Stimulated activated CD4-positive, alpha-beta T cell treated with anti-CD3 and anti-CD28 coated beads, Interleukin-2, amount 100 ng/mL, for 48 hours (primary cell): ENCODE measurements around the gene CEP85L.

ENCODE experiments used
- DNase-seq, 2 donors: peaks; one replicate each; pipeline ENCODE4 v3.0.0-alpha.2; 2020

CEP85L gene

GRCh38 chr6:118651282-118652050 lies at the start of gene CEP85L:
CEP85L (minus strand) TSS chr6:118651591; CDS start chr6:118651269, 322 bp downstream.
- DNase-seq = peak; percentile 82 to 87

GRCh38 chr6:118700531-118700930 lies 49.1 kb upstream of the CEP85L start:
- DNase-seq = no peak

DNA sequence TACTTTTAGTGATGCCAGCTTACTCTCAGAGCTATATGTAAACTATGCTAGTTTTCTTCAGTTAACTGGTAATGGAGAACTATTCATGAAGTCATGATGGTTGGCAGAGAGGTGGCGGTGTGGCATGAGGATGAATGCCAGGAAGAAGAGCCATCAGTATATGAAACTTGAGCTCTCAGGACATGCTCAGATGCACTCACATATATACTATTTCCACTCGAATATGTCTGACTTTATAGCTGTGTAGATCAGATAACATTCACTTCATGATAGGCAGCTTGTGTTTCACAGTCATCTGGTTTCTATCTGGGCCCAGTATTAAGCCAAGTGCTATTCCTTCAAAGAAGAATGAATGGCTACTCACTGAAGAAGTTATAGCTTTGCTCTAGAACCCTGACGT lies 46.2 kb upstream of the CEP85L start:
- DNase-seq = no peak

DNA sequence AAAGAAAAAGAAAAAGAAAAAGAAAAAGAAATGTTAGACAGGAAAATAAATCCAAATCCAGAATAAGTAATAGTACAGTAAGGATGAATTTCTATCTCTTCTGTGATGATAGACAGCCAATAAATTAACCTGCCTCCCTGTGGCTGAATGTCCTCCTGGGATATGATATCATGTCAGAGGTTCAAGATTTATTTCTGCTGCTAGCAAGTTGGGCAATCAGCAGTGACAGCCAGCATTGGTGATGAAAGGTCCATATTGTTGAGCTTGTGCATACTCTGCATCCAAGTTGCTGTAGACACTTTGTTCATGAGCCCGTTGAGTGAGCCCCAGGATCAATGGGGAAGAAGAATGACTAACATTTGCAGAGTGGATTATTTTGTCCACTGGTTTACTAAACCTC lies 44.9 kb upstream of the CEP85L start:
- no peak for DNase-seq

- no peak for DNase-seq
Observed at GRCh38 chr6:118693562-118693961, 42.2 kb upstream of the CEP85L start.

DNA sequence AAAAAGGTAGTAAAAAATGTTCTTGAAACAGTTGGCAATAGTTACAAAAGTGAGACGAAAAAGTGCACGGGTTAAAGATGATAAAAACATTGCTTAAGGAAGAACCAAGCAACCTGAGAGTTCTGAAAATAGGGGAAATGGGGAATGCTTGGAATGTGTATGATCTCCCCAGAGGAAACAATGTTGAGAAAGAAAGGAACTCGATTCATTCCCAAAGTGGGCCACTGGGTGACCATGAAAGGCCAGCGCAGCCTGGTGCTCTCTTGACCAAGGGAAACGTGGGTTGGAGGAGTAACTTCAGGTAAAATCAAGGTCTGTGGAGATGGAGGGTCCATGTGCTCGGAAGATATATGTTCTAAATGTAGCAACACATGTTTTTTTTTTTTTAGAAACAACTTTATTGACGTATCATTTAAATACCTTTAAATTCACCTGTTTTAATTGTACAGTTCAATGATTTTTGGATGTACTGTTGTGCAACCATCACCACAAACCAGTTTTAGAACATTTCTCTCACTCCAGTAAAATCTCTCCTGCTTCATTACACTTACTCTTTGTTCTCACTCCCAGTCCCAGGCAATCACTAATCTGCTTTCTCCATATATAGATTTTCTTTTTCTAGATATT lies 34.5 kb upstream of the CEP85L start:
- DNase-seq = no peak

- DNase-seq = no peak
Observed at GRCh38 chr6:118683881-118684872, 32.8 kb upstream of the CEP85L start.

DNA sequence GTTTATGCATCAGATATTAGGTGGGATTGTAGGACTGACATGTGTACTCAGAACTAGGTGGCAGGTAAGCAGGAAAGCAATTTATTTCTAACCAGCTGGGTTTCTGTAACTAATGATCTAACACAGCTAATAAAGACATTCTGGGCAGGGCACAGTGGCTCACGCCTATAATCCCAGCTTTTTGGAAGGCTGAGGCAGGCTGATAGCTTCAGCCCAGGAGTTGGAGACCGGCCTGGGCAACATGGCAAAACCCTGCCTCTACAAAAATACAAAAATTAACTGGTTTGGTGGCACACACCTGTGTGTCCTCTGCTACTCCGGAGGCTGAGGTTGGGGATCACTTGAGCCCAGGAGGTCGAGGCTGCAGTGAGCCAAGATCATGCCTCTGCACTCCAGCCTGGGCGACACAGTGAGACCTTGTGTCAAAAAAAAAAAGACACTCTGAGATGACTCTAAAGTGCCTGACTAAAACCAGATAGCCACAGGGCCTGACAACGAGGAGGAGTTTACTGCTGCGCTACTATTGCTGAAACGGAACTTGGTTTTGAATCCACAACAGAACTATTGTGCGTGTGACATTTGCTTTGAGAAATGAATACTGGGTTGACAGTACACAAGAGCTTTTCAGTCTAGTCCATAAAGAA lies 29.2 kb upstream of the CEP85L start:
- no peak for DNase-seq

DNA sequence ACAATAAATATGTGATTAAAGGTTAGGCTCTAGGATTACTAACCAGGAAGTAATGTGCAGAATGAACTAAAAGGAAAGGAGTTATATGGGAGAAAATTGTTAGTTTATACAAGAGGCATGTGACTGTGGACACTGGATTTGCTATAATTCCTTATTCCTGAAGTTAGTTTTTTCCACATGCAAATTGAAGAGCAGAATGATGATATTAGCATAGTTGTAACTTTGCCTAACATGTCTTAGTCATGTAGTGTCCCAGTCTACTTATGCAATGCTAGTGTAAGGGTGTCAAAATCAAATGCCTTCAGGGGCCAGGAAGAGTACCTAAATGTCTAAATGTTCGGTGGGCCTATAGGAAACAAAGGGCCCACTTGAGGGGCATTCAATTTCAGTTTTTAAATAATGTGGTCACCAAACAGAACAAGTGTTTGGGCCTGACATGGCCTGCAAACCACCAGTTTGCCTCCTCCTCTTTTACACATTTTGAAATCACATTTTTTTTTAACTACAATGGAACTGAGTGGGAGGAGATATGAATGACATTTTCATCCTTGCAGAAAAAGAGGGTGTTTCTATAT lies 28.0 kb upstream of the CEP85L start:
- DNase-seq = no peak

- no peak for DNase-seq
Observed at GRCh38 chr6:118678866-118679265, 27.5 kb upstream of the CEP85L start.

- DNase-seq = no peak
Observed at GRCh38 chr6:118677193-118677592, 25.8 kb upstream of the CEP85L start.

DNA sequence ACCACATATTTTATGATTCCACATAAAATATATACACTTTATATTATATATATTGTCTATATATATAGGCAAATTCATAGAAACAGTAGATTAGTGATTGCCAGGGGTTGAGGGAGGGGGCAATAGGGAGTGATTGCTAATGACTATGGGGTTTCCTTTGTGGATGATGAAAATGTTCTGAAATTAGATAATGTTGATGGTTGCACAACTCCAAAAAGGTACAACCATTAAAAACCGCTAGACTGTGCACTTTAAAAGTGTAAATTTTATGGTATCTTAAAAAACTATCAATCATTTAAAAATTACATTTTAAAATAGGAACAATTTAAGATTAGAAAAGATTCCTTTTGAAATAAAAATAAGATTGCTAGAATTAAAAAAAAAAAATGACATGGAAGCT lies 23.8 kb upstream of the CEP85L start:
- DNase-seq = no peak

DNA sequence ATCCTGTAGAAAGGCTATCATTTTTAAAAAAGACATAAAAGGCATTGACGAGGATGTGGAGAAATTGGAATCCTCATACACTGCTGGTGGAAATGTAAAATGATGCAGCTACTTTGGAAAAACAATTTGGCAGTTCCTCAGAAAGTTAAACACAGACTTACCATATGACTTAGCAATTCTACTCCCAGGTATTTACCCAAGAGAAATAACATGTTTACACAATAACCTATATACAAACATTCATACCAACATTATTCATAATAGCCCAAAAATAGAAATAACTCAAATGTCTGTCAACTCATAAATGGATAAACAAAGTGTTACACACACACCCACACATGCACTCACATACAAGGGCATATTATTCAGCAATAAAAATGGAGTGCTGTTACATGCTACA lies 23.4 kb upstream of the CEP85L start:
- no peak for DNase-seq

GRCh38 chr6:118672678-118673077 lies 21.3 kb upstream of the CEP85L start:
- no peak for DNase-seq

DNA sequence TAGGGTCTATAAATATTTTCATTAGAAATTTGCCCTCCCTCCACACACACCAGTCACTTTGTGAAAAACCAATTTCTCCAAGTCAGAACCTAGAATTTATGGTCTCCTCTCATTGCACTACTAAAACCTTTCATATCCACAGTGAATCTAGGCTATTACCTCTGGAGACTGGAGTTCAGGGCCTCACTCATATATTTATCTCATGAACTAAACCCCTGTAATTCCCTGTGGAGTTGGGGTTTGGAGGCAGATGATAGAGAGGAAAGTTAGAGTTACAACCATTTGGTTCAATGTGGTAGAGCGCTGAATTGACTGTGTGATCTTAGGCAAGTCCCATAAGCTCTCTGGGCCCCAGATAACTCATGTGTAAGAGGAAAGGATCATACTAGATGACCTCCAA lies 18.2 kb upstream of the CEP85L start:
- no peak for DNase-seq

- no peak for DNase-seq
Observed at GRCh38 chr6:118668761-118669385, 17.5 kb upstream of the CEP85L start.

- DNase-seq = no peak
Observed at GRCh38 chr6:118667988-118668387, 16.6 kb upstream of the CEP85L start.

GRCh38 chr6:118665011-118665410 lies 13.6 kb upstream of the CEP85L start:
- no peak for DNase-seq

DNA sequence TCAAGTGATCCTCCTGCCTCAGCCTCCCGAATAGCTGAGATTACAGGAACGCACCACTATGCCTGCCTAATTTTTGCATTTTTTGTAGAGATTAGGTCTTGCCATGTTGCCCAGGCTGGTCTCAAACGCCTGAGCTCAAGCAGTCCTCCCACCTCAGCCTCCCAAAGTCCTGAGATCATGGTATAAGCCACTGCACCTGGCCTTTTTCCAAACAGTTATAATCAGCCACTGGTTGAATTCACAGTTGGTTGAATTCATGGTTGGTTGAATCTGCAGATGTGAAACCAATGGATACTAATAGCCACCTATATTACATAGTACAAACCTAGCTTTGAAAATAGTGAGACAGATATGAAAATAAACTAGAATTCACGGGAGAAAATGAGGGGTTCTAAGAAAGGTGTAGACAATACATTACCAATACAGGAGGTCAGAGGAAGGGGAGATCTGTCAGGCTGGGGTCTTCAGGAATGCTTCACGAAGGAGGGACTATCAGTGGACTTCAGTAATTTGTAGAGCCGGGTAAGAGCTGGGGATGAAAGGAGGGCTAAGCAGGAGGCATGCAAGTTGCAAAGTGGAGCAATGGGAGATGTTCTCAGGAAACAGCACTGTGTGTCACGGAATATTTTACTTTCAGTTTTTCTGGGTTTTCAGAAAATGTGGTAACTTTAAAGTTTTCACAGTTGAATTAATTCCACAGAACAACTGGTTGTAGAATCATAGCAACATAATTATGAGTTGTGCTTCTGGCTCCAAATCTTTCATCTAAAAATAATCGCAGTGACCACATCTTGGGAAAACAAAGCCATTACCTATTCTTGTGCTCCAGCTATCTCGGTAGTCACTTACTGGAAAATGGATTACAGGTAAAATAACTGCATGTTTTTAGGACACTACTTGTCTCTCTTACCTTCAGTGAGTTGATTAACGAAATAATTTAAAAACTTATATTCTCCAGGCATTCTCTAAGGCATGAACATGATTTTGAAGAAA lies 12.9 kb upstream of the CEP85L start:
- DNase-seq = no peak

- DNase-seq = no peak
Observed at GRCh38 chr6:118661831-118662230, 10.4 kb upstream of the CEP85L start.

GRCh38 chr6:118660218-118660569 lies 8.8 kb upstream of the CEP85L start:
- DNase-seq = peak in 1 of 2 donors; percentile 60
